ENCODE data around the gene BPI. TPM values are rescaled to one million over a fixed set of nuclear protein-coding genes. Genes with fewer than 3 reads are reported as not detected.

Gene BPI
- polyA plus RNA-seq, 1 donor (not counting 4 experiments of a cell fraction or from before 2014, with no cell fraction given): not detected

DNA sequence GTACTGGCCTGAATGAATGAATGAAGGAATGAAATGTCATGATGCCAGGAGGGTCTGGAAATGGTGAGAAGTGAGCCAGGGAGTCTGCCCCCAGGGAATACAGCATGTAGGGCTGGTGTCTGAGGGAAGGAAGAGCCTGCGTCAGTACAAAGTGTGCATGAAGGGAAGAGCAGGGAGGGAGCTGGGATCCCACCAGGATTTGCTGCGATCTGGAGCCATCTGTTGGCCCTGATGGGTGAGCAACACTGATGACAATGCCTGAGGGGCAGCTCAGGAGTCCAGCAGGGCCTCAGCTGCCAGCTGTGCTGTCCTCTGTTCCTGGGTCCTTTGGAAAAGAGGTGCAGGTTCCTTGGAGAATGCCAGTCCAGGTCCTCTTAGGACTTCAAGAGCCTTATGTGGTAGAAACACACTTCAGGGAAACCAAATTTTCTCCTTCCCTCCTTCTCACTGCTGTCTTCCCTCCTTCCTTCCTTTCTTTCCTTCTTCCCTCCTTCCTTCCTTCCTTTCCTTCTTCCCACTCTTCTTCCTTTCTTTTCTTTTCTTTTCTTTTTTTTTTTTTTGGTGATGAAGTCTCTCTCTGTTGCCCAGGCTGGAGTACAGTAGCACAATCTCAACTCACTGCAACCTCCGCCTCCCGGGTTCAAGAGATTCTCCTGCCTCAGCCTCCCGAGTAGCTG, 11.5 kb downstream of the BPI start:
- Histone ChIP-seq H3K9ac (ENCODE audit: control insufficient read depth, extremely low read depth, insufficient read depth, low read length) (no peak overlapping the region), H3K27ac (ENCODE audit: control insufficient read depth, insufficient read depth, low read length) (no peak overlapping the region), H3K4me2 (ENCODE audit: control insufficient read depth, extremely low read depth, insufficient read depth, low read depth, low read length) (no peak overlapping the region), H3K9me3 (ENCODE audit: control insufficient read depth, low read depth, low read length) (no peaks in the 10 kb centered on the region), H3K36me3 (ENCODE audit: control insufficient read depth in 2 of 2, extremely low read depth in 1 of 2, insufficient read depth in 2 of 2, low read length in 2 of 2) (no peaks in the 10 kb centered on the region), H4K20me1 (ENCODE audit: control insufficient read depth, extremely low read depth, insufficient read depth, low read length) (no peaks in the 10 kb centered on the region), H3K4me1 (ENCODE audit: control insufficient read depth, extremely low read depth, insufficient read depth, low read length) (peaks cover 5% of the 10 kb centered on the region), H3K9me1 (ENCODE audit: control insufficient read depth, extremely low read depth, insufficient read depth, low read length) (peaks cover 2% of the 10 kb centered on the region), H3K4me3 (ENCODE audit: control insufficient read depth in 2 of 3, extremely low read depth in 1 of 3, insufficient read depth in 2 of 3, low read depth in 1 of 3, low read length in 3 of 3) (no peak overlapping the region), H2AFZ (ENCODE audit: control insufficient read depth, low read length) (no peak overlapping the region), H3K79me2 (ENCODE audit: control insufficient read depth, insufficient read depth, low read length) (no peaks in the 10 kb centered on the region), H3K27me3 (ENCODE audit: control insufficient read depth, extremely low read depth, insufficient read depth, low read length) (peaks cover 15% of the 10 kb centered on the region)
- no peak for DNase-seq (ENCODE audit: low read depth, low spot score)
- no peak for TF ChIP-seq EZH2 (IDR thresholded peaks at IDR 0.05; ENCODE audit: low read length)
- TF ChIP-seq, protein P1, sequence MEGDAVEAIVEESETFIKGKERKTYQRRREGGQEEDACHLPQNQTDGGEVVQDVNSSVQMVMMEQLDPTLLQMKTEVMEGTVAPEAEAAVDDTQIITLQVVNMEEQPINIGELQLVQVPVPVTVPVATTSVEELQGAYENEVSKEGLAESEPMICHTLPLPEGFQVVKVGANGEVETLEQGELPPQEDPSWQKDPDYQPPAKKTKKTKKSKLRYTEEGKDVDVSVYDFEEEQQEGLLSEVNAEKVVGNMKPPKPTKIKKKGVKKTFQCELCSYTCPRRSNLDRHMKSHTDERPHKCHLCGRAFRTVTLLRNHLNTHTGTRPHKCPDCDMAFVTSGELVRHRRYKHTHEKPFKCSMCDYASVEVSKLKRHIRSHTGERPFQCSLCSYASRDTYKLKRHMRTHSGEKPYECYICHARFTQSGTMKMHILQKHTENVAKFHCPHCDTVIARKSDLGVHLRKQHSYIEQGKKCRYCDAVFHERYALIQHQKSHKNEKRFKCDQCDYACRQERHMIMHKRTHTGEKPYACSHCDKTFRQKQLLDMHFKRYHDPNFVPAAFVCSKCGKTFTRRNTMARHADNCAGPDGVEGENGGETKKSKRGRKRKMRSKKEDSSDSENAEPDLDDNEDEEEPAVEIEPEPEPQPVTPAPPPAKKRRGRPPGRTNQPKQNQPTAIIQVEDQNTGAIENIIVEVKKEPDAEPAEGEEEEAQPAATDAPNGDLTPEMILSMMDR (optimal IDR thresholded peaks at IDR 0.05 in 1 of 3, IDR thresholded peaks at IDR 0.05 in 1 of 3, conservative IDR thresholded peaks at IDR 0.05 in 1 of 3; ENCODE audit: extremely low read depth in 1 of 3, insufficient read depth in 2 of 3, low read length in 3 of 3): peak in 1 of 3 experiments; percentile 44
- dilution Hi-C loops (cut with MboI; ENCODE audit: extremely low pct_ligation_motif_present, low sequenced_read_pairs): no loop called here
- no peak for FAIRE-seq

DNA sequence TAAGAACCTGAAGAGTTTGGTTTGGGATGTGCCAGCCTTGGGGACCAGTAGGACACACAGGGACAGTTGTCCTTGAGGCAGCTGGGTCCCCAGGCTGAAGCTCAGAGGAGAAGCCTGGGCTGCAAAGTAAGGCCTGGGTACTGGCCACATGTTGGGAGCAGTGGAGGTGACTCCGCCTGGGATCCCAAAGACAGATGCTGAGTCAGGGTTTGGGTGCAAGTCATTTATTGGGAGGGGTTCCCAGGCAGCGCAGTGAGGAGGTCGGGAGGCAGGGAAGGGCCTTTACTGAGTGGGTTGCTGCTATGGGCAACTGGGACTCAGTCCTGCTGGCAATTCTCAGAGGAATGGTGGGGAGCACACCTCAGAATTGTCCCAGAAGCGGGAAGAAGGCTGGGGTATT, 12.4 kb downstream of the BPI start:
- Histone ChIP-seq H3K79me2 (ENCODE audit: control insufficient read depth, insufficient read depth, low read length) (no peaks in the 10 kb centered on the region), H4K20me1 (ENCODE audit: control insufficient read depth, extremely low read depth, insufficient read depth, low read length) (no peaks in the 10 kb centered on the region), H3K9ac (ENCODE audit: control insufficient read depth, extremely low read depth, insufficient read depth, low read length) (no peak overlapping the region), H2AFZ (ENCODE audit: control insufficient read depth, low read length) (no peak overlapping the region), H3K27ac (ENCODE audit: control insufficient read depth, insufficient read depth, low read length) (no peak overlapping the region), H3K4me1 (ENCODE audit: control insufficient read depth, extremely low read depth, insufficient read depth, low read length) (peaks cover 5% of the 10 kb centered on the region), H3K4me3 (ENCODE audit: control insufficient read depth in 2 of 3, extremely low read depth in 1 of 3, insufficient read depth in 2 of 3, low read depth in 1 of 3, low read length in 3 of 3) (no peak overlapping the region), H3K27me3 (ENCODE audit: control insufficient read depth, extremely low read depth, insufficient read depth, low read length) (peaks cover 11% of the 10 kb centered on the region), H3K4me2 (ENCODE audit: control insufficient read depth, extremely low read depth, insufficient read depth, low read depth, low read length) (no peak overlapping the region), H3K9me3 (ENCODE audit: control insufficient read depth, low read depth, low read length) (no peaks in the 10 kb centered on the region), H3K36me3 (ENCODE audit: control insufficient read depth in 2 of 2, extremely low read depth in 1 of 2, insufficient read depth in 2 of 2, low read length in 2 of 2) (no peaks in the 10 kb centered on the region), H3K9me1 (ENCODE audit: control insufficient read depth, extremely low read depth, insufficient read depth, low read length) (peaks cover 2% of the 10 kb centered on the region)
- DNase-seq (ENCODE audit: low read depth, low spot score) (no peak), FAIRE-seq (no peak)
- dilution Hi-C loops (cut with MboI; ENCODE audit: extremely low pct_ligation_motif_present, low sequenced_read_pairs): no loop called here
- TF ChIP-seq, protein P1 (optimal IDR thresholded peaks at IDR 0.05 in 1 of 3, IDR thresholded peaks at IDR 0.05 in 1 of 3, conservative IDR thresholded peaks at IDR 0.05 in 1 of 3; ENCODE audit: extremely low read depth in 1 of 3, insufficient read depth in 2 of 3, low read length in 3 of 3): no peak
- no peak for TF ChIP-seq EZH2 (IDR thresholded peaks at IDR 0.05; ENCODE audit: low read length)

Measured in keratinocyte (primary cell).